Left ventricle myocardium inferior (tissue), 1 donor: ENCODE data around the gene TMEM201. TPM values are rescaled to one million over a fixed set of nuclear protein-coding genes. Genes with fewer than 3 reads are reported as not detected.

Source experiments
- DNase-seq: peaks from one replicate; pipeline ENCODE4 v3.0.0-alpha.2; 2020
- H3K27ac ChIP-seq: fragments of 200-600 bp; replicated peaks from 2 replicates; pipeline ENCODE4 v1.8.0; 2021
- H3K27me3 ChIP-seq: fragments of 200-600 bp; 2 replicates; pipeline ENCODE4 v1.8.0; 2021; ENCODE audit warnings: low read depth
- H3K36me3 ChIP-seq: fragments of 200-600 bp; 2 replicates; pipeline ENCODE4 v1.8.0; 2021
- H3K4me1 ChIP-seq: fragments of 200-600 bp; 2 replicates; pipeline ENCODE4 v1.8.0; 2021
- H3K4me3 ChIP-seq: fragments of 200-600 bp; 2 replicates; pipeline ENCODE4 v1.8.0; 2021; ENCODE audit warnings: mild to moderate bottlenecking, moderate library complexity
- H3K9me3 ChIP-seq: fragments of 200-600 bp; replicated peaks from 2 replicates; pipeline ENCODE4 v1.8.0; 2021
- CTCF ChIP-seq: fragments of 200-600 bp; IDR thresholded peaks from 2 replicates; pipeline ENCODE4 v1.8.0; 2021; ENCODE audit warnings: antibody characterized with exemption, mild to moderate bottlenecking, borderline replicate concordance
- intact Hi-C: fragments of 100-400 bp; cut with micrococcal nuclease; formaldehyde crosslinking; loops from one replicate; pipeline ENCODE4 v1.11.0; 2022
- total RNA-seq: library from RNA; stranded (reverse); fragmentation: NEBNext Ultra II Directional; extraction: Animal tissue kit (Norgen Biotek cat#: 25700); gene quantifications from one replicate; pipeline ENCODE4 v1.2.1, GENCODE V29; 2021
- donor health status: DM: no; HTN: yes; CAD: no; lungs with severe emphysema.

TMEM201 gene
- total RNA-seq, 1 donor from 2014 or later, result 21.1 TPM

DNA sequence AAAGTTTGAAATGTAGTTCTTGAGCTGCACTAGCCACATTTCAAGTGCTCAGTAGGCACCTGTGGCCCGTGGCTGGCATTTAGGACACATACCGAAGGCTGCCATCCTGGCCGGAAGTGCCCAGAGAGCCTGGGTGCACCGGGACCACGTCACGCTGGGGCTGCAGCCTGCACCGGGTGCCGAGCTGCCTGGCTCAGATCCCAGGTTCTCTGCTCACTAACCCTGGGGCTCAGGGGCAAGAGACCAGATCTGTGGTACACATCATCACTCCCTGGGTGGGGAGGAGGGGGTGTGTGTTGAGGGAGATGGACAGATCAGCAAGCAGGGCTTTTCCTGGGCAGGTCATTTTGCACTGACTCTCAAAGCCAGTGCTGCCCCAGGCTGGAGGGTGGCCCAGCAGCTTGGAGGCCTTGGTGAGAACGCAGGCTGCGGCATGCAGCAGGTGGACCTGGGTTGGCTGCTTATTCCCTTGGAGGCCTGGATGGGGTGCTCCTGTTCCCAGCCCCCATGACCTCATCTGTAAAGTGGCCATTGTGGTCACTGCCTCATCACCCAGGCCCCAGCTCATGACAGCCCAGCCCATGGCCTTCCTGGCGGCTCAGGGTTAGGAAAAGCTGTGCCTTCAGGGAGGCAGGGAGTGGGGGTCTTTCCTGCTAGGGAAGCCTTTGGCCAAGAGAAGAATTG is 23.6 kb downstream of the TMEM201 start:
- Histone ChIP-seq H3K36me3 (peaks cover 53% of the 10 kb centered on the region), H3K4me1 (peaks cover 14% of the 10 kb centered on the region), H3K9me3 (no peaks in the 10 kb centered on the region), H3K4me3 (no peak overlapping the region), H3K27ac (no peak overlapping the region), H3K27me3 (peaks cover under 1% of the 10 kb centered on the region)
- no peak for TF ChIP-seq CTCF
- intact Hi-C loops, result no loop called here
- no peak for DNase-seq

DNA sequence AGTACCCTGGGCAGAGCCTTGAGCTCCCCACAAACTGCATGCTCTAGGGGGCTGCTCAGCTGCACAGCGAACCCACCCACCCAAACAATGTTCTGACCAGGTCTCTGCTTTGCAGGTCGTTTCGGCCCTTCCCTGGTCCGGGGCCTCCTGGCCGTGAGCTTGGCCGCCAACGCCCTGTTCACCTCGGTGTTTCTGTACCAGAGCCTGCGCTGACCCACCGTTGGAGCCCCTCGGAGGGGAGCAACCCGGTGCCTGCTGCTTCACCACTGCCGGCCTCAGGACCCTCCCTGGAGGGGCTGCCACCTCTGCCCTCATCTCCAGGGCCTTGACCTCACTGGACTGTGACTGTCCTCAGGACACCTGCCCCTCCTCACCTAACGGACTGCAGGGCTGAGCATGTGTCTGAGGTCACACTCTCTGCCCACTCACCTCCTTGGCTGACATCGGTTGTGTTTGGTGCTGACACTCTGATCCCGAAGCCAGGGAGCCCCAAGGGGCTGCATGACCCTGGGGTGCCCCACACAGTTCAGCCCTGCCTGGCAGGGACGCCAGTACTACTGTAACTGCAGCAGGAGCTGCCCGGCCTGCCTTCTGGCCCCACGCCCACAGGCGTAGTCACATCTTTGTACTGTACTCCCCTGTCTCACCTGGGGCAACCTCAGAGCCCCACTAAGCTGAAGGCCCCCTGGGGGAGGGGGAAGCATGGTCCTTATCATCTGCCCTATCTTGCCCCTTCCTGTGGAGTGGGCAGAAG is 24.3 kb downstream of the TMEM201 start:
- Histone ChIP-seq H3K27ac (no peak overlapping the region), H3K4me3 (no peak overlapping the region), H3K4me1 (peaks cover 12% of the 10 kb centered on the region), H3K27me3 (peaks cover 8% of the 10 kb centered on the region), H3K9me3 (no peaks in the 10 kb centered on the region), H3K36me3 (peaks cover 52% of the 10 kb centered on the region)
- intact Hi-C loops, result no loop called here
- no peak for TF ChIP-seq CTCF
- no peak for DNase-seq

DNA sequence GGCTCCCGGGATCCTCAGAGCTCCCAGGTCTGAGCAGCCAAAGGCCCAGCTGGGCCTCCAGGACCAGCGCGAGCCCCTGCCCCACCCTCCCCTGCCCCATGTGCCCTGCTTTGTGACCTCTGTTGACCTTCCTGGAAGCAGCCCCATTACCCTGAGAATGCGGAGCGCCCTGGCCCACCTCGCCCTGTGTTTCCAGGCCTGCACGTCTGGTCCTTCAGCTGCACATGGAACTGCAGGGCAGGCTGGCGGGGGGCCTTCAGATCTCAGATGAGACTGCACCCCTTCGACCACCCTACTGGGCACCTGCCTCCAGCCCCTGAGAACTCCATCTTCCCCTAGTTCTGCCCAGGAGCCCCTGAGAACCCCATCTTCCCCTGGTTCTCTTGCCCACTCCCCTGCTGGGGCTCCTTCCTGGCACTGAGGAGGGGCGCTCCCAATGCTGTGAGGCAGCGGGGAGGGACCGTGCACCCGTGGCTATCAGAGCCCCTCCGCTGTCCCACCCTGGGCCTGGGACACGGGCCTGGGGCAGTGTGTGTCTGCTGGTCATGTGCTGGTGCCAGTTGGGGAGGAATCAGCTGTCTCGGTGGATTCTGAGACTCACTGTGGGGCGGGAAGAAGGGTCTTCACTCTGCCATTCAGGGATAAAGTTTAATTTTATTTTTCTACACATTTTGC is 25.1 kb downstream of the TMEM201 start:
- no peak for DNase-seq
- peaks cover 45% of the 10 kb centered on the region for H3K36me3 ChIP-seq
- peaks cover 12% of the 10 kb centered on the region for H3K4me1 ChIP-seq

DNA sequence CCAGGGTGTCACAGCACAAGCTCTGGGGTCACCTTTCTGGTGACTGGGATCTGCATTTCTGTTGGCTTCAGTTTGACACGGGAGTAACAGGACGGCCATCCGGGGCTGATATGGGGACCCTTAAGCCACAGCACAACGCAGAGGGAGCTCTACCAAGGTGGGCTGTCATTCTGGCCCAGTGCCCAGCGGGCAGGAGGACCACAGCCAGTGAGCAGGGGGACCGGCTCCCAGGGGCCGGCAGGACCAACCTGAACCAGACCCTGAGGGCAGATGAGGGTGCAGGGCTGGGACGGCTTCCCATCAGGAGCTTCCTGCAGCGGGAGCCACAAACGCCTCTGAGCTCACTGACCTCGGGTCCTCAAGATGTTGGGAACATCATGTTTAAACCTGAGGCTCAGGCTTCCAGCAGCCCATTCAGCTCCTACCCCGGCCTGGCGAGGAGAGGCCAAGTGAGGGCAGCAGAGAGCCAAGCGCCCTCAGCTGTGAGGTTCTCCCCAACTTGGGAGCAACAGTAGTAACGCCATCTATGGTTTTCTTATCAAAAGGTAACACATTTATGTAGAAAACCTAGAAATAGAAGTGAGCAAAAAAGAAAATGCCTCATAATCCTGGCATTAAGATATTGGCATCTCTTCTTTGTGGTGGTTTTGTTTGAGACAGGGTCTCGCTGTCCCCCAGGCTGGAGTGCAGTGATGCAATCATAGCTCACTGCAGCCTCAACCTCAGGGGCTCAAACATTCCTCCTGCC is 26.8 kb downstream of the TMEM201 start:
- Histone ChIP-seq H3K4me1 (peaks cover 2% of the 10 kb centered on the region), H3K9me3 (no peaks in the 10 kb centered on the region), H3K27ac (no peak overlapping the region), H3K4me3 (no peak overlapping the region), H3K36me3 (peaks cover 29% of the 10 kb centered on the region), H3K27me3 (peaks cover 32% of the 10 kb centered on the region)
- DNase-seq, result no peak
- intact Hi-C loops, result no loop called here
- peak; percentile 67 for TF ChIP-seq CTCF

More for the DNA sequence above, 25.1 kb downstream of the TMEM201 start:
- no peak overlapping the region for H3K27ac ChIP-seq
- peaks cover 15% of the 10 kb centered on the region for H3K27me3 ChIP-seq
- H3K4me3 ChIP-seq, result no peak overlapping the region
- no peaks in the 10 kb centered on the region for H3K9me3 ChIP-seq
- TF ChIP-seq CTCF, result no peak
- intact Hi-C loops, result no loop called here

GRCh38 chr1:9618909-9619679 is 30.4 kb downstream of the TMEM201 start:
- H3K4me3 ChIP-seq, result no peak overlapping the region
- DNase-seq, result no peak
- H3K27me3 ChIP-seq, result peaks cover 62% of the 10 kb centered on the region
- no peaks in the 10 kb centered on the region for H3K4me1 ChIP-seq
- intact Hi-C loops, result no loop called here
- TF ChIP-seq CTCF, result no peak
- no peaks in the 10 kb centered on the region for H3K36me3 ChIP-seq
- no peaks in the 10 kb centered on the region for H3K9me3 ChIP-seq
- no peak overlapping the region for H3K27ac ChIP-seq
